ENCODE data around the gene FAM200C.

DNA sequence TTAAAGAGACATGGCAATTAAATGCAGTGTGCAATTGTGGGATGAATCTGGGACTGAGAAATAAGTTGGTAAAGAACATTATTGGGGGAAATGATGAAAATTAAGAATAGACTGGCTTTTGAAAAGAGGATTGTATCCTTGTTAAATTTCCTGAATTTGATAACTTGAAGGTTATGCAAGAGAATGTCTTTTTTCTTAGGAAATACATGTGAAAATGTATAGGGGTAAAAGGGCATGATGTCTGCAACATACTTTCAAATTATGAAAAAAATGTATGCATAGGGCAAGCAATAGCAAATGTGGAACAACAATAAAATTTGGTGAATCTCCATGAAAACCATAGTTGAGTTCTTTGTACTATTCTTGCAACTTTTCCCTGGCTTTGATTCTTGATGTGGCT lies 45.9 kb upstream of the FAM200C start:
- no peak for TF ChIP-seq ZBTB1 (CRISPR knock-in tag; IDR thresholded peaks at IDR 0.05; ENCODE audit: borderline replicate concordance)
- no peak for TF ChIP-seq CTCF (CRISPR knock-in tag; IDR thresholded peaks at IDR 0.05)
- no peak for TF ChIP-seq RERE (CRISPR knock-in tag; IDR thresholded peaks at IDR 0.05; ENCODE audit: low read depth)
- TF ChIP-seq, protein P1, sequence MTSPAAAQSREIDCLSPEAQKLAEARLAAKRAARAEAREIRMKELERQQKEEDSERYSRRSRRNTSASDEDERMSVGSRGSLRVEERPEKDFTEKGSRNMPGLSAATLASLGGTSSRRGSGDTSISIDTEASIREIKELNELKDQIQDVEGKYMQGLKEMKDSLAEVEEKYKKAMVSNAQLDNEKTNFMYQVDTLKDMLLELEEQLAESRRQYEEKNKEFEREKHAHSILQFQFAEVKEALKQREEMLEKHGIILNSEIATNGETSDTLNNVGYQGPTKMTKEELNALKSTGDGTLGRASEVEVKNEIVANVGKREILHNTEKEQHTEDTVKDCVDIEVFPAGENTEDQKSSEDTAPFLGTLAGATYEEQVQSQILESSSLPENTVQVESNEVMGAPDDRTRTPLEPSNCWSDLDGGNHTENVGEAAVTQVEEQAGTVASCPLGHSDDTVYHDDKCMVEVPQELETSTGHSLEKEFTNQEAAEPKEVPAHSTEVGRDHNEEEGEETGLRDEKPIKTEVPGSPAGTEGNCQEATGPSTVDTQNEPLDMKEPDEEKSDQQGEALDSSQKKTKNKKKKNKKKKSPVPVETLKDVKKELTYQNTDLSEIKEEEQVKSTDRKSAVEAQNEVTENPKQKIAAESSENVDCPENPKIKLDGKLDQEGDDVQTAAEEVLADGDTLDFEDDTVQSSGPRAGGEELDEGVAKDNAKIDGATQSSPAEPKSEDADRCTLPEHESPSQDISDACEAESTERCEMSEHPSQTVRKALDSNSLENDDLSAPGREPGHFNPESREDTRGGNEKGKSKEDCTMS (CRISPR knock-in tag; conservative IDR thresholded peaks at IDR 0.05), result no peak
- TF ChIP-seq, protein P2, sequence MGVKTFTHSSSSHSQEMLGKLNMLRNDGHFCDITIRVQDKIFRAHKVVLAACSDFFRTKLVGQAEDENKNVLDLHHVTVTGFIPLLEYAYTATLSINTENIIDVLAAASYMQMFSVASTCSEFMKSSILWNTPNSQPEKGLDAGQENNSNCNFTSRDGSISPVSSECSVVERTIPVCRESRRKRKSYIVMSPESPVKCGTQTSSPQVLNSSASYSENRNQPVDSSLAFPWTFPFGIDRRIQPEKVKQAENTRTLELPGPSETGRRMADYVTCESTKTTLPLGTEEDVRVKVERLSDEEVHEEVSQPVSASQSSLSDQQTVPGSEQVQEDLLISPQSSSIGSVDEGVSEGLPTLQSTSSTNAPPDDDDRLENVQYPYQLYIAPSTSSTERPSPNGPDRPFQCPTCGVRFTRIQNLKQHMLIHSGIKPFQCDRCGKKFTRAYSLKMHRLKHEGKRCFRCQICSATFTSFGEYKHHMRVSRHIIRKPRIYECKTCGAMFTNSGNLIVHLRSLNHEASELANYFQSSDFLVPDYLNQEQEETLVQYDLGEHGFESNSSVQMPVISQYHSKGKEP (CRISPR knock-in tag; IDR thresholded peaks at IDR 0.05), result no peak
- no peak for TF ChIP-seq SPEN (CRISPR knock-in tag; IDR thresholded peaks at IDR 0.05; ENCODE audit: low read depth)
- no peak for TF ChIP-seq MAZ (IDR thresholded peaks at IDR 0.05; ENCODE audit: borderline replicate concordance, low read depth, low read length)
- TF ChIP-seq MAZ (CRISPR knock-in tag; IDR thresholded peaks at IDR 0.05; ENCODE audit: low read depth), result no peak
- TF ChIP-seq EZH2 (conservative IDR thresholded peaks at IDR 0.05; ENCODE audit: low read depth, low read length), result no peak
- no peak for TF ChIP-seq TFDP2 (CRISPR knock-in tag; IDR thresholded peaks at IDR 0.05)

Measured in HepG2 (cell line).